ENCODE data around the gene MRPS6.
A peak's percentile ranks its signal among the peaks of the same experiment; 100 is the strongest.

MRPS6 gene

GRCh38 chr21:34072145-34073031 lies 990 bp upstream of the MRPS6 start:
- DNase-seq: peak; percentile 20

DNA sequence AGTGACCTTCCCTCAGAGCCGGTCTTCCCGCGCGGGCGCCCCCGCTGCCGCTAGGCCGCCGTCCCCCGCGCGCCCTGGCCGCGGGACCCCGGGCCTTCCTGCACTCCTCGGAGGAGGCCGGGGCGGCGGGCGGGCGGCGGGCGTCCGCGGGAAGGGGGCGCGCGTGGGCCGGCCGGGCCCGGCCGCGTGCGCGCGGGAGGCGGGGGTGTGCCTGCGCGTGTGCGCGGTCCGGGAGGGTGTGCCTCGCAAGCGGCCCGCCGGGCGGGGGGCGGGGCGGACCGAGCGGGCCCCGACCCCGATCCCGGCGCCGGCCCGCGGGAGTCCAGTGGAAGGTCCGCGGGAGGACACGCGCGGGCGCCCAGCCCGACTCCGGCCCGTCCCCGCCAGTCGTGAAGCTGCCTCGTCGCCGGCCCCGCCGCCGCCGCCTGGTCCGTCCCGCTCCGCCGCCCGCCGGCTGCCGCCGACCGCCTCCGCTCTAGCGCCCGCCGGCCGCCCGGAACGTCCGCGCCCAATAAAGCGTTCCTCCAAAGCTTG lies 438 bp downstream of the MRPS6 start:
- peak; percentile 39 for DNase-seq

DNA sequence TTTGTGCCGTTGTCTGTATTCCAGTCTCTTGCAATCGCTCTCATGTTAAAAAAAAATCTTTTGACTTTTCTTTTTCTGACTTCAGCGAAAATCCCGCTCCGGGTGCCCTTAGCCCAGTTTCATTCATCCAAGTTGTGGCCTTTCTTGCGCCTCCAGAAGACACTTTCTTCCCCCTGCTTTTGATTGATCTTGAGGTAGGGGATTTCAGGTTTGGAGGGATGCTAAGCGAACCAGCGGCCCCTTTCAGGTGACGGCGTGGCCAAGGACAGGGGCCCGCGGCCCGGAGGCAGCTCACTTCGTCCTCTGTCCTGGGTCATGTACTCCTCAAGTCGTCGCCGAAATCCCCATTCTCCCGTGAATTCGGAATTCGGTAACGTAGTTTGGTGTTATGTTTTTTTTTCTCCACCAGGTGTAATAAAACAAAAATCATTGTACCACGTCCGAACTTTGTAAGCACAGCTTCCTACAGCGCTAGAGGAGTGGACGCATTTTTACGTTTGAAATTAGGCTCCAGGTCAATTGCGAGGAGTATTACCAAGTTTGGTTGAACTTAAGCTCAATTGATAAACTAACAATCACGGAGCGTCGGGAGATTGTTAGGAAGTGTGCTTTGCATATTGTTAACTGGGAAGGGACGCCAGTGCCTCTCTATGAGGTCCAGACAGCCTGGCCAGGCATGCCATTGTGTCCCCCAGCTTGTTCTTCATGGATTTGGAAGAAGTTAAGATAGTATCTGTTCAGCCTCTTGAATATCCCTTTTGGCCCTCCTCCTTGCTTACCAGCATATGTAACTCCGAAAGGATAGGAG lies 1.1 kb downstream of the MRPS6 start:
- DNase-seq: no peak

DNA sequence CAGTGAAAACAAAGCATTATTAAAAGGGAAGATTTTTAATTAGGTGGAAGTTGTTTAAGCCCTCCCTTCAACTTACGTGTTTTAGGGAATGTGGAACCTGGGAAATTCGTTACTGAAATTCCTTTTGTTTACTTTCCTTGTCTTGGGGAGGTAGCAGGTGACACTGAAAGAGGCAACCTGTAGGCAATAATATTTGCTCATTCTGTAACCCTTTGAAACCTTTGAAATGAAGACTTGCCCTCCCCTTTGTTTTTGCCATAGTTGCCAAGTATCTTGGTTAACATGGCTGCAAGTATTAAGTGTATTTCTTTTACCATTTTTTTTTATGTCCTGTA lies 1.7 kb downstream of the MRPS6 start:
- no peak for DNase-seq

DNA sequence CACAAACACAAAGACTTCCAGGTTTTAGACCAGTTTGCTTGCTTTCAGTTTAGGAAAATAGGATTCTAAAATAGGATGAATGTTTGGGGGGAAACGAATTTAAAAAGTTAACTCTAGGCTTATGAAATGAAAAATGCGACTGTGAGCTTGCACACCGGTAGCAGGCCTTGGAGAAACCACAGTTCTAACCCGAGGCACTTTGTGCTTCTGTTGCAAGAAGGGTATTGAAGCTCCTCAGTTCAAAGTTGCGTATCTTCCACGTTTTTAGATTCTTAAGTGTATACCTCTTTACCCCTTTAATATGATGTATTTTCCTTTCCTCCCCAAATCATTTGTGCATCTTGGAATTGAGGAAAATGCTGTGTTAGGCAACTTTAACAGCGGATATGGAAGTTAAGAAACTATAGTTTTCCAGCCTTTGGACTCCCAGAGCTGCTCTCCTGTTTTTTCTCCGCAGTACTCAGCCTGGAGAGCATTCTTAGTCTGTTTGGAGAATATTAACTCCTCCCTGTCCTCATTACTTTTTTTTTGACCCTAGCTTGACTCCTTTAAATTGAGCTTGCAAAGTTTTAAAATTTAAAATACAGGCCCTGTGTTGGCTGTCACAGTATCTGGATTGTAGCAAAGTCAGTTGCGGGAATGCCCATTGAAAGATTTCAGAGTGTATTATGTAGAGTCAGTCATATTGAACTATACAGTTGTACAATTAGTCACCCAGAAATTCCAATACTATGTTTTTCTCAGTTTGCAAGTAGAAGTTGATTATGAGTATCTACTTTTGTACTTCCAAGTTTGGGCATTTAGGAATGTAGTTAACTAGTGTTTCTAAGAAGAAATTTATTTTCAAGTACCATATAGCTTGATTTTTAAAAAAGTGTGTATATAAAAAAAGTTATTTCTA lies 2.6 kb downstream of the MRPS6 start:
- no peak for DNase-seq

GRCh38 chr21:34076835-34077234 lies 3.5 kb downstream of the MRPS6 start:
- no peak for DNase-seq

DNA sequence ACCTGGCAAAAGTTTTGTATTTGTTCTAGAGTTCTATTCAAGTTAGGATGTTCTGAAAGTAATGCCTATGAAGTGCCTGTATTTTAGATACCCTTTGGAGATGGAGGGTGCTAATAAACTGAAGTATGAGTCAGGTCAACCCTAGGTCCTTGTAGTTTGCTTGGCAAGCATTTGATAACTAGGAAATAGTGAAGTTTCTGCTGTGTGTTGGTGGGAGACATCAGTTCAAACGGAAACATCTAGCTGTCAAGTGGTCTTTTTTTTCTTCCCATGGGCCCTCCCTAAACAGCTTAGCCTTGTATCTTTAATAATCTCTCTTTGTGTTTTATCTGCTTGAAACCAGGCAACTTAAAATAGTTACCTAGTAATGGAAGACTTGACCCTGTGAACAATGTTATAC lies 4.5 kb downstream of the MRPS6 start:
- DNase-seq: no peak

DNA sequence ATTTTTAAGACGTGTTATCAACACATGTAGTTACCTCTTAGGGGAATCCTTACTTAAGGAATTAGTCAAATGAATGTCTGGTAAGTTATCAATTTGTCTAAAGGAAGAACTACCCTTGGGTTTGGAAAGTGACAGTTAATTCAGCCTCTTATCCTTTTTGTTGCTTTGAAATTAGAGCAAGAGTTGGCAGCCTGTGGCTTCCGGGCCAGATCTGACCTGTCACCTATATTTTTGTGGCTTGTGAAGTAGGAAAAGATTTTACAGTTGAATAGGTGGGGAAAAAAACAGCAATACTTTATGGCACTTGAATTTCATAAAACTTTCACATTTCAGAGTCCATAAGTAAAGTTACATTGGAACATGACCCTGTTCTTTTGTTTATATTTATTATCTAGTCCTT lies 5.5 kb downstream of the MRPS6 start:
- DNase-seq: peak; percentile 18

GRCh38 chr21:34080710-34081109 lies 7.3 kb downstream of the MRPS6 start:
- no peak for DNase-seq

GRCh38 chr21:34082769-34083168 lies 9.4 kb downstream of the MRPS6 start:
- no peak for DNase-seq

DNA sequence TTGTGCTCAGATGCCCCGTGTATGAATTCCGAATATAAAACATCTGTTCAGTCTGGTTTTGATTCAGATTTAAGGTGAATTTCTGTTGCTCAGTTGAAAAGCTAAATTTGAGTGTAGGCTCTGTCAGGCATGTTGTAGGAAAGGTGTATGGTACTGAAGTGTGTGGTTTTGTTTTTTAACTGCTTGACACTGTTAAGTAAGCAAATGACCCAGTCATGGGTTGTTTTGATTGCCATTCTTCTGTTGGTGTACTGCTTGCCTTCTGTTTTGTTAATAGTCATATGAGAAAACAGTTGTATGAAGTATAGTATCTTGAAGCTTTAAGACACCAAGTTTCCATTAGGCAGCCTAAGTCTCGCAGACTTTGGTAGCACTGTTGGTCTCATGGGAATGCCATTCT lies 10.0 kb downstream of the MRPS6 start:
- no peak for DNase-seq

DNA sequence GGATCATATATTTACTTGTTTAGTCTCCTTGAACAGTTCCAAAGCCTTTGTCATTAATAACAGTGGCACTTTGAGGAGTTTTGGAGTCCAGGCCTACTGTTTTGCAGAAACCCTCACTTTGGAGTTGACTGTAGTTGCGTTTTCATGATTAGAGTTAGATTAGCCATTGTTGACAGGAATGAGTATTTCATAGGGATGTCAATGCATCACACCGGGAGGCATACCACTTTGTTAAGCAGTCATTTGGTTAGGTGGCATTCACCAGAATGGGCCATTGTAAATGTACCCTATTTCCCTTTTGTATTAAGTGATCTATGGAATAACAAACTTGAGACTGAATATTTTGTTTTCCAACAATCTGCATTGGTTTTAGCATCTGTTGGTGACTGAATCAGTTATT lies 11.8 kb downstream of the MRPS6 start:
- DNase-seq: no peak

GRCh38 chr21:34086887-34087306 lies 13.5 kb downstream of the MRPS6 start:
- DNase-seq: peak; percentile 25

DNA sequence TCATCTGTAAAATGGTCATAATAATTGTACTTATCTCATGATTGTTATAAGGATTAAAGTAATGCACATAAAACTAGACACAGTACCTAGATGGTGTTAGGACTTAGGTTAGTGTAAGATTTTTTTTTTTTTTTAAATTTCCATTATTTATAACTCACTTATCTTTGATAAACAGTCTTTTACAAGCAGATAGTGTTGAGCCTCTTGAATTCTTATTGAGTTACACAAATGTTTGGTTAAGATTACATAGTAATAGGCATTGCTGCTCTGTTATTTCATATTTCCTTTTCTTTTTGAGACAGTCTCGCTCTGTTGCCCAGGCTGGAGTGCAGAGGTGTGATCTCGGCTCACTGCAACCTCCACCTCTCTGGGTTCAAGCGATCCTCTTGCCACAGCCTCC lies 15.4 kb downstream of the MRPS6 start:
- DNase-seq: no peak

DNA sequence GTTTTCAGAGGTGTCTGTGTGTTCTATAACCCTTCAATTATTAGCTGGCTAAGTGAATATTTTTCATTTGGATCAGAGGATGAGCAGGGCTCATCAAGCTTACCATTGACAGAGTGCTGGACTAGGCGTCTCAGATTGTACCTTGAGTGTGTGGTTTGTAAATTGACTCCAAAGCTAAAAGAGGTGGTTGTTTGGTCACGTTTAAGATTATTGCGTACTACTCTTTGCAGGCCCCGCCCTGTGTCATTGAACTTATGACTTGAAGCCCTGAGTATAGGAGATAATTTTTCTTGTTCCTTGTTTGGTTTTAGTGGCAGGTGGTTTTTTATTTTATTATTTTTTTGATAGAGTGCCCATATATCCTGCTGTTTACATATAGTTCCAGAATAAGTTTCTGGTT lies 17.7 kb downstream of the MRPS6 start:
- DNase-seq: no peak

GRCh38 chr21:34091607-34092006 lies 18.2 kb downstream of the MRPS6 start:
- no peak for DNase-seq

DNA sequence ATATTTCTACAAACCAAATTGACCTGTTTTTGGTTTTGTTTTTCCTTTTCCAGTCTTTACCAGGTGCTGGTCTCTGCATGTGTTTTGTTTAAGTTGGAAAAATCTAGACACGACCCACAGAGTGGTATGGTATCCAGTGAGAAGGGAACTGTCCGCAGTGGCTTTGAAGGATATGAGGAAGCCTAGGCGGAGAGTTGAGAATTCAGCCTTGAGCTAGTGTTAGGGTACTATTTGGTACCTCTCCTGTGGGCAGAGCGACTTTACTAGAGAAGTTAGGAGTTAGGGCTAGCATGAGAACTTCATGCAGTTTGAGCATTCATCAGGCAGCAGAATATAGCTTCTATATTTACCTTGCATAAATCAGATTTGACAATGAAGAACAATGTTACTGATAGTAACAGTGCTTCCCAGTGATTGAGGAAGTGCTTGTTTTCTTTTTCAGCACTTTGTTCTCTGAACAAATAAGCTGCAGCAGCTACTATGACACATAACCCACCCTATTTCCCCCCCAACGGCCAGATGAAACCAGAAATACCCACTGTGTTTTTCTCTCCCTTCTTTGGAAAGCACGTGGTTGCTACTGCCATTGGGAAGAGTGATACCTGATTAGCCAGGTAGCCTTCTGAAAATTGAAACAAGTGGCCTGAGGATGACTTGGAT lies 19.0 kb downstream of the MRPS6 start:
- DNase-seq: no peak

GRCh38 chr21:34093083-34093482 lies 19.7 kb downstream of the MRPS6 start:
- DNase-seq: no peak

GRCh38 chr21:34094949-34095348 lies 21.6 kb downstream of the MRPS6 start:
- no peak for DNase-seq

GRCh38 chr21:34097442-34097841 lies 24.1 kb downstream of the MRPS6 start:
- DNase-seq: no peak

GRCh38 chr21:34100337-34100736 lies 27.0 kb downstream of the MRPS6 start:
- DNase-seq: no peak

DNA sequence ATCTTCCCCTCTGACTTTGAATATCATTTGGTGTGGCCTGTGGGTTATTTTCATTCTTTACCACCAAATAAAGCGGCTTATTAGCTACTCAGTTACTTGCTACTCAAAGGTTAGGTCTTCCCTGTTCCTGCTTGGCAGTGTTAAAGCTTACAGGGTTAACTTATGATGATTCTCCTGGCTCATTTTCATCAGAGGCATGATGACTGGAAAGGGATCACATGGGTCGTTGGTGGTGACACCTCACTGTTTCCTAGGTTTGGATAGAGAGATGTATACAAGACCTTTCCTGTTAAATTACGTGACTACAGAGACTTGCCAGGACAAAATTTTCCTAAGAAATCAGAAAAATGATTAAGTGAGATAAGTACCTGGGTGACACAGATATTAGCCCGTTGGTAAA lies 27.4 kb downstream of the MRPS6 start:
- no peak for DNase-seq

Data from activated gamma-delta T cell treated with Interleukin-2 at 50 U/mL for 16 hours (primary cell).